Subcutaneous adipose tissue (tissue), 4 donors: ENCODE measurements around the gene KIF18B. TPM values are rescaled to one million over a fixed set of nuclear protein-coding genes. Genes with fewer than 3 reads are reported as not detected.

ENCODE experiments used
- CTCF ChIP-seq: fragments of 450-650 bp; IDR thresholded peaks from one replicate; pipeline ENCODE4 v1.5.1; 2016; ENCODE audit warnings: low read depth, mild to moderate bottlenecking, control low read depth, antibody characterized with exemption, moderate library complexity
- total RNA-seq, 4 donors: library from RNA; depleted of rRNA; stranded (reverse); fragments of >200 nt; gene quantifications; one replicate each; pipeline ENCODE4 v1.1.0, GENCODE V29; 2016

Gene KIF18B
- total RNA-seq, 4 donors from 2014 or later = 0.66 to 1.4 TPM; not detected in 2

GRCh38 chr17:44899074-44899782 lies 48.3 kb downstream of the KIF18B start, which contains the start of gene EFTUD2:
EFTUD2 (minus strand) TSS chr17:44899445; CDS start chr17:44894521, 4,924 bp downstream.
- TF ChIP-seq CTCF = no peak

GRCh38 chr17:44898768-44899073 lies 48.9 kb downstream of the KIF18B start:
- TF ChIP-seq CTCF = no peak

GRCh38 chr17:44894642-44895041 lies 52.9 kb downstream of the KIF18B start:
- TF ChIP-seq CTCF = no peak

- TF ChIP-seq CTCF = no peak
Measured at GRCh38 chr17:44892250-44892649, 55.3 kb downstream of the KIF18B start.

- TF ChIP-seq CTCF = no peak
Measured at GRCh38 chr17:44889003-44889402, 58.6 kb downstream of the KIF18B start.

- TF ChIP-seq CTCF = no peak
Measured at GRCh38 chr17:44887971-44888954, 59.3 kb downstream of the KIF18B start.

GRCh38 chr17:44887016-44887415 lies 60.6 kb downstream of the KIF18B start:
- TF ChIP-seq CTCF = no peak
